Astrocyte of the cerebellum (primary cell): ENCODE measurements around the gene ACO2.
A peak's percentile ranks its signal among the peaks of the same experiment; 100 is the strongest.

Experiments
- DNase-seq: peaks from one replicate; pipeline ENCODE4 v3.0.0-alpha.2; 2011; ENCODE audit warnings: low read depth
- H3K4me3 ChIP-seq: 2 replicates; pipeline ENCODE4 v1.5.1; 2011; ENCODE audit warnings: mild to moderate bottlenecking, low read depth, low read length, moderate library complexity
- CTCF ChIP-seq: IDR thresholded peaks from 2 replicates; pipeline ENCODE4 v1.5.1; 2012; ENCODE audit warnings: low read length, low read depth, moderate library complexity, mild to moderate bottlenecking; ENCODE audit errors: missing control alignments
- in situ Hi-C: cut with HindIII; loops from 2 replicates; pipeline ENCODE4 v1.10.0; 2017; ENCODE audit warnings: low sequenced_read_pairs

ACO2 gene

DNA sequence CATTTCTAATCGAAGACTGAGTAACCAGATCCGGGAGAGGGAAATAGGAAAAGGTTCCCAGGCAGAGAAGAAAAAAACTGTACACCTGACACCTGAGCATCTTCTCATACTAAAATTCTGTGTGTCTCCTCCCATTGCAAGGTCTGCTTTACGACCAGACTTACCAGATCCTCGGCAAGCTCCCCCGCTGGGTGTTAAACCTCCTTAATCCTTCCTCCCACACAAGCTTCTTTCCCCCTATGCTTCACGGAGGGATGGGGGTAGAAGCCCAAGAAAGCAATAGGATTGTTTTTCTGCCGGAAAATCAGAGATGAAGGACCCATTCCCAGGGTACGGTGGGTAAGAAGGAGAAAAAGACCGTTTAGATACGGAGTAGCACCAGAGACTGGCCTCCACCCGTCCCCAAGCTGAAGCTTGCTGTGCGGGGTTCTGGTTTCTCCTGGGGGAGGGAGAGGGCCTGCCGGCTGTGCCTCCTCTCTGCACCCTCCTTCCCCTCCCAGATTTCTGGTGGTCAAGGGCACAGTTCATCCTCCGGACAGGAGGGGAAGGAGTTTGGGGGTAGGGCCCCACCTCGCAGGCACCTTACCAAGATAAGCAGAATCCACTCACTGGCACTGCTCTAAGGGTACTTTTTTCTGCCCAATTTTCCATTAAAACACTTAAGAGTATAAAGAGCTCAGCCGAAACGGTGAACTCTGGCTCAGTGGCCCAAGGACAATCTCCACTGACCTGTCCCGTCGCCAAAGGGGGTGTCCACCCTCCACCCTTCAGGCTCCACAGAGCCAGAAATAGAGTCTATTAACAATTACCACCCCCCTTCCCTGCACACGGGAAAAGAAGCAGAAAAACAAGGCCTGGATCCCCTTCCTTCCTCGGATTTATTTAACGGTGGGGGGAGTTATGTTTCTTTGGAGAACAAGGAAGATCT is 23.5 kb upstream of the ACO2 start:
- DNase-seq, result no peak
- no peak for TF ChIP-seq CTCF
- in situ Hi-C loops, result loop anchor here (5.0 kb wide), 1 partner anchor 42 kb away; no protein-coding TSS in a partner anchor

DNA sequence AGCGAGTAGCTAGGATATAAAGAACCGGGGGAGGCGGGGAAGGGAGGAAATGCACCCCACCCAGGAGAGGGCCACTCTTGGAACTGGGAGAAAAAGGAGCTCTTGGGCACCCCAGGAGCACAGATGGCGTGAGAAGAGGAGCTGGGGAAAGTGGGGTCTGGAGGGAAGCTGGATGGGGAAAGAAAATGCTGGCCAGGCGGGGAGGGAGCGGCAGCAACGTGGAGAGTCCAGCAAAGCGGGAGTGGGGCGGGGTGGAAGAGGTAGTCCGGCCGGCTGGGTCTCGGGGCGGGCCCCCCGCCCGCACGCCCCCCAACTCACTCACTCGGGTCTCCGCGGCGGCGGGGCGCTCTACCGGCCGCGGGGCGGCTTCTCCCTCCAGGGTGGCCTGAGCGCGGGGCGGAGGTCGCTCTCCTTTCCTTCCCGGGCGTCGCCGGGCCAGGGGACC is 22.8 kb upstream of the ACO2 start:
- TF ChIP-seq CTCF, result no peak
- no peak for DNase-seq
- in situ Hi-C loops, result loop anchor here (5.0 kb wide), 1 partner anchor 41 kb away; no protein-coding TSS in a partner anchor
- H3K4me3 ChIP-seq, result peak overlapping the region; percentile 100

More for the DNA sequence above, 23.5 kb upstream of the ACO2 start:
- H3K4me3 ChIP-seq, result peak overlapping the region; percentile 100

DNA sequence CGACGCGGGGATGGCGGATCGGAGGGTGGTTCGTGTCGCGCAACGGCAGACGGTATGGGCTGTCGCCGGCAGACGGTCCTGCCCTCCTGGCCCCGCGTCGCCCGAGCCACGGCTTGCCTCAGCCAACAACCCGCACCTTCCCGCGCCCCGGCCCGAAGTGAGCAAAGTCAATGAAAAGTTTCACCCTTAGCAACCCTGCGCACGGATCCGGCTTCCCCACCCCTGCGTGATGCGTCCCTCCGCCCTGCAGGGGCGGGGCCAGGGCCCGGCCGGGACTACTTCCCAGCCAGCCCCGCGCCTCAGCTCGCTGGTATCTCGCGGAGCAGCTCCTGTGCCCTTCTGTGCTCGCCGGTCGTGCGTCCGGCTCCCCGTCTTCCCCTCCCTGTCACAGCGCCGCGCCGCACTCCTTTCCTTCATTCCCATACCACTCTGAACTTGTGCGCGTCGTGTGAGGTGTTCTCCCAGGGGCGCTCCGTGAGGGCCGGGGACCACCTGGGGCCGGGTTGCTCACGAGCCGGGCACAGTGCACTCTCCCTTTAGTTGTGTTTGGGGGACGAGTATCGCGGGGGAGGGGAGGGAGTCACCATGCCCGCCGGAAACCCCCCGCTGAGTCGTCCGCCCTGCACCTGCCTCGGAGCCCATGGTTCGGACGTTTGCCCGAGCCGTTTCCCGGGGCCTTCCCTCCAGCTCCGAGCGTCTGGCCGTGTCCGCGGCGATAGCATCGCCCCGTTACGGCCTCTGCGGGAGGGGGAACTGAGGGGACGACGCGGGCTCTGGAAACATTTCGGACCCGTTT is 22.1 kb upstream of the ACO2 start, which contains the start of gene TOB2:
Gene TOB2, minus strand, starts transcription at position 163 of the 796 bp plus-strand sequence. CDS start 9,456 bp downstream, outside the sequence.
- peak; percentile 76 for DNase-seq
- TF ChIP-seq CTCF, result no peak
- in situ Hi-C loops, result loop anchor here (5.0 kb wide), 1 partner anchor 40 kb away; no protein-coding TSS in a partner anchor
- H3K4me3 ChIP-seq, result peak within 1 kb of the TSS; percentile 100

DNA sequence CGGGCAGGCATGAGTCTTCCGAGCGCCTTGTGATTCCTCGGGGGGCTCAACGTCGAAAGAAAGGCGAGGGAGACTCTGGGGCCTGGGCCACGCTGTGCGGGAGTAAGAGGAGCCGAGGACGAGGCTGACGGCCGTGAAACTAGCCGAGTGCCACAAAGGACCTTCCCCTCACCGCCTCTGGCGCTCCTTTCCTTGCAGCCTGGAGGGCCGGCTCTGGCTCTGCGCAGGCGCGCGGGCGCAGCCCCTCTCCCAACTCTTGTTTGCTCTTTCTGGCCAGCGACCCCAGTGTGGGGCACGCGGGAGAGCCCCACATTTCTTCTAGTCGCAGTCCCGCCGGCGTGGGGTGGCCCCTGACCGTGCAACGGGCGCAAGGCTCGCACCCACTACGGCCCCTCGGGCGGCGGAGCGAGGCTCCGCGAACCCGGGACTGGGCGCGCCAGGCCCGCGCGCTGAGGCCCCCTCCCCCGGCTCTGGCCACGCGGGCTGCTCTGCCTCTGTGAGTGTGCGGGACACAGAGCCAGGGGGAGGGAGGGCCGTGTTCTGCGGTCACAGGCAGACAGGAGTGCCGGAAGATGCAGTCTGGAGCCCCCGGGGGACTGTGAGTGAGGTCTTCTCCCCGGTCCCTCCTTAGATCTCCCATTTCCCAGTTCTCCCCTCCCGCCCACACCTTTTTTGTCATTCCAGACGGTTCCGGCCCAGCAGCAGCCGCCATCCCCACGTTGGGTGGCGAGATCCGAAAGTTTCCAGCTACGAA is 21.3 kb upstream of the ACO2 start:
- no peak for TF ChIP-seq CTCF
- H3K4me3 ChIP-seq, result peak overlapping the region; percentile 100
- DNase-seq, result no peak
- in situ Hi-C loops, result loop anchor here (5.0 kb wide), 1 partner anchor 40 kb away; no protein-coding TSS in a partner anchor

DNA sequence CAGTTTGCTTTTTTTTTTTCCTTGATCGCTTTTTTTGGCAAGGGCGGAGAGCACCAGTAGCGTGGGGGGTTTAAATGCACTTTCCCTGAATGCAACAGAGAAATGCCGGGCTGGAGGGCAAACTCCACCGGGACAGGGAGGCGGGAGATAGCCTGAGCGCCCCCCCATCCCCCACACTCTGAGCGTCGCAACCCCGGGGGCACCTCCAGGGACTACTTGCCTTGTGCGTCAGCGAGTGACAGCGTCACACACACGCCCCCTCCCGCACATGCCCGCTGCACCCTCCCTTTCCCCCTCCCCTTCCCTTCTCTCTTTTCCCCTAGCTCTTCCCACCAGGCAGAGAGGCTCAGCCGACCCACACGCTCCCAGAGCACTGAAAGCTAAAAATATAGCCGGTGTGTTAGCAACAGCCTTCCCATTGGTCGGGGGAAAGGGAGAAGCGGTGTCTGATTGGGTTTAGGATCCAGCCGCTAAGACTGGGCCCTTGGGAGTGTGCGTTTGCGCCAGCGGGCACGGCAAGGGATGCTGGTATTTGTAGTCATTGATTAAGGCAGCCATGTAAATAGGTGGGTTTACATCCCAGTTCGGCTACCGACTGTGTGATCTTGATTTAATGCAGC is 20.6 kb upstream of the ACO2 start:
- in situ Hi-C loops, result loop anchor here (5.0 kb wide), 1 partner anchor 39 kb away; no protein-coding TSS in a partner anchor
- peak overlapping the region; percentile 100 for H3K4me3 ChIP-seq
- no peak for TF ChIP-seq CTCF
- peak; percentile 99 for DNase-seq
